Uterus (tissue), 2 donors: ENCODE measurements around the gene MACIR.

Experiments
- POLR2A ChIP-seq, 2 donors: fragments of 450-650 bp; IDR thresholded peaks; one replicate each; pipeline ENCODE4 v1.6.1; 2016; ENCODE audit warnings: antibody characterized with exemption in 2 of 2, mild to moderate bottlenecking in 1 of 2, moderate library complexity in 1 of 2
- TF ChIP-seq, protein P1 (sequence below), 4 experiments: fragments of 200-600 bp in 2 of 4; fragments of 450-650 bp in 2 of 4; sonication (generic) in 2 of 4; IDR thresholded peaks; one replicate each; pipeline ENCODE4 v1.5.1; 2016 to 2019; ENCODE audit warnings: antibody characterized with exemption in 4 of 4, mild to moderate bottlenecking in 2 of 4, moderate library complexity in 1 of 4

DNA sequence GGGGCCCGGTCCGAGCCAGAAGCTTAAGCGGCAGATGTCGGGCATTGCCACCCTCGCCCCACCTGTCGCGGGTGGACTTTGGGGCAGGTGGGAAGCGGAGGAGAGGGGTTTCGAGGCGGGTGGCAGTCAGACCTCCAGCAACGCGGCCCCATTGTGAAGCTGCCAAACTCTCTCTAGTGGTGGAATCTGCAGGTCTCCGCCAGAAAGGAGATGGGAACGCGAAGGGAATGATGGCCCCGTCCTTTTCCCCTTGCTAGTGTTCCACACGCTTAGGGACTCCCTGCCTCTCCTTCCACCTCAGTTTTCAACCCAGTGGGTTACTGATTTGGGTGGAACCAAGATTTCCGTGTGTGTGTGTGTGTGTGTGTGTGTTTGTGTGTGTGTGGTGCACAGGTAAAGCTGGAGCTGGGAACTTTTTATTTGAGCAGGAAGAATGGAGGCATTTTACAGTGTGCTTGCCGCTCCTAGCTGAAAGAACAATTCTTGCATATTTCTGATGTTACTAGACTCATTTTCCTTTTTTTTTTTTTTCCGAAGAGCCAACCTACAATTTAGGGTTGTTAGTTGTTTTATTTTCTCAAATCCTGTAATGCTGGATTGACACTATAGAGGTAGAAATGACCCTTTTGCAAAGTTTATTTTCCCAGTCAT, 1.3 kb downstream of the MACIR start:
- TF ChIP-seq, protein P1, sequence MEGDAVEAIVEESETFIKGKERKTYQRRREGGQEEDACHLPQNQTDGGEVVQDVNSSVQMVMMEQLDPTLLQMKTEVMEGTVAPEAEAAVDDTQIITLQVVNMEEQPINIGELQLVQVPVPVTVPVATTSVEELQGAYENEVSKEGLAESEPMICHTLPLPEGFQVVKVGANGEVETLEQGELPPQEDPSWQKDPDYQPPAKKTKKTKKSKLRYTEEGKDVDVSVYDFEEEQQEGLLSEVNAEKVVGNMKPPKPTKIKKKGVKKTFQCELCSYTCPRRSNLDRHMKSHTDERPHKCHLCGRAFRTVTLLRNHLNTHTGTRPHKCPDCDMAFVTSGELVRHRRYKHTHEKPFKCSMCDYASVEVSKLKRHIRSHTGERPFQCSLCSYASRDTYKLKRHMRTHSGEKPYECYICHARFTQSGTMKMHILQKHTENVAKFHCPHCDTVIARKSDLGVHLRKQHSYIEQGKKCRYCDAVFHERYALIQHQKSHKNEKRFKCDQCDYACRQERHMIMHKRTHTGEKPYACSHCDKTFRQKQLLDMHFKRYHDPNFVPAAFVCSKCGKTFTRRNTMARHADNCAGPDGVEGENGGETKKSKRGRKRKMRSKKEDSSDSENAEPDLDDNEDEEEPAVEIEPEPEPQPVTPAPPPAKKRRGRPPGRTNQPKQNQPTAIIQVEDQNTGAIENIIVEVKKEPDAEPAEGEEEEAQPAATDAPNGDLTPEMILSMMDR (IDR thresholded peaks at IDR 0.05): no peak
- TF ChIP-seq POLR2A (IDR thresholded peaks at IDR 0.05): no peak
